Fibroblast of the conjunctiva (primary cell): ENCODE measurements around the gene ZFAND2B.
"Not testable (repeated sequence)": the region's sequence is repeated elsewhere in the genome, so short reads cannot be mapped to it uniquely, and the experiment has no call there.

Experiments used
- DNase-seq: peaks from one replicate; pipeline ENCODE4 v3.0.0-alpha.2; 2010; ENCODE audit warnings: low read depth

The ZFAND2B gene

DNA sequence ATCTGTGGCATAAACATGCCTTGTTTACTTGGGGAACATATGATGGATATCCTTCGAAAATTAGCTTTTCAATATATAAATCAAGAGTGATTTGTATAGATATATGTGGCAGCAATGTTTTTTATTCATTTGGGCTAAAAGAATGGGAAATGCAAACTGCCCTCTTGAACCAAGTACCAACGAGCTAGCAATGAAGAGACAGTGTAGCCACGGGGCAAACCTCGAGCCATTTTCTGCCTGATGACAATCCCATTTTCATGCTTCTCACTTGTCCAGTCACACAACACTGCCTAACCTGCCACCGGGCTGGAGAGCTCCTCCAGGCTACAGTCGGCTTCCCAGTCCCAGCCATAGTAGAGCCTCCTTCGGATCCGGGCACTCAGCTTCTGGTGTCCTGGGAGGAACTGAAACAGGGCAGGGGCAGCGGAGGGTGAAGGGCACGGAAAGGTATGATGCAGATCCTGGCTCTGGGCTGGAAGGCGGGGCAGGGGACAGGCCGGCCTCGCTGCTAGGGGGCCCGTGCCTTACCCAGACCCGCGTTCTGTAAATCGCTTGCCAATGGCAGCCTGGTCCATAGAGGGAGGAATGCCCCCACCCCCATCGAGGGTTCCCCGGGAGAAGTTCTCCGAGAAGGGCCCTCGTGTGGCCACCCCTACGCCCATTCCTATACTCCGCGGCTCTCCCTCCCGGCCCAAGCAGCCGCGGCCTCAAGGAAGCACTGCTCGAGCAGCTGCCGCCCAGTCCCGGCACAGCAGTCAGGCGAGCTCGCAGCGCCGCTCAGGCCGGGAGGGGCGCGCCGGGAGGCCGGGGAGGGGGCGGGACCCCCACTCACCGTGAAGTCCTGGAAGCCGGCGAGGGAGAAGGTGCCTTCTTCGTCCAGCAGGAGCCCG lies 30.4 kb upstream of the ZFAND2B start:
- DNase-seq: no peak

DNA sequence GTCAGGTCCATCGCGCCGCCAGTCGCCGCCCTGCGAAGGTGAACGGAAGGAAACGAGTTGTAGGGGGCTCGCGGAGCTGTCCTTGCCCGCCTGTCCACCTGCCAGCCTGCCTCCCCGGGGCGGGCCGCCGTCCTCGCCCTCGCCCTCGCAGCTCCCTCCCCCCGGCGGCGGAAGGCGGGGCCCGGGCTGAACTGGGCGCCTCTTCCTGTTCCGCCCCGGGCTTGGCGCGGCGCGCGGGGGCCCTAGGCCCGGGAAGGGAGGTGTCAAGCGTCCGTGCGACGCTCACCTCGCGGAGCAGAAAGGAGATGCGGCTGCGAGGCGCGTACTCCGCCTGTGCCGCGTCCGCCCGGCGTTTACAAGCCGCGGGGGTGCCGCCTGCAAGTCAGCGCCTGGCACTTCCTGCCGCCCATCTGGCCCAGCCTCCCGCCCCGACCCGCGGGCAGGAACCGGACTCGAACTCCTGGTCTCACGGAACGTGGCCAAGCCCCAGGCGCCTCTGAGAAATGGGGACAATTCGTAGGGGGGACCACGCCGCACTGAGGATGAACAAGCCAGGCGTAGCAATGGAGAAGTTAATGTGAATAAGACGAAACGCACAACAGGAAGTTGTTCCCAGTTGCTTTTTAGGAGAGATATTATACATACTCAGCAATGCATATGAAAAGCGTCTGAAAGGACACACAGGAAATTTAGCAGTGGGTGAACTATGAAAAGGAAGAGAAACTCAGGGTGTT lies 29.6 kb upstream of the ZFAND2B start, which contains the start of gene CNPPD1:
CNPPD1 (minus strand) TSS at position 108 of the 734 bp plus-strand sequence; CDS start at position 11, 97 bp downstream.
- peak; percentile 59 for DNase-seq

DNA sequence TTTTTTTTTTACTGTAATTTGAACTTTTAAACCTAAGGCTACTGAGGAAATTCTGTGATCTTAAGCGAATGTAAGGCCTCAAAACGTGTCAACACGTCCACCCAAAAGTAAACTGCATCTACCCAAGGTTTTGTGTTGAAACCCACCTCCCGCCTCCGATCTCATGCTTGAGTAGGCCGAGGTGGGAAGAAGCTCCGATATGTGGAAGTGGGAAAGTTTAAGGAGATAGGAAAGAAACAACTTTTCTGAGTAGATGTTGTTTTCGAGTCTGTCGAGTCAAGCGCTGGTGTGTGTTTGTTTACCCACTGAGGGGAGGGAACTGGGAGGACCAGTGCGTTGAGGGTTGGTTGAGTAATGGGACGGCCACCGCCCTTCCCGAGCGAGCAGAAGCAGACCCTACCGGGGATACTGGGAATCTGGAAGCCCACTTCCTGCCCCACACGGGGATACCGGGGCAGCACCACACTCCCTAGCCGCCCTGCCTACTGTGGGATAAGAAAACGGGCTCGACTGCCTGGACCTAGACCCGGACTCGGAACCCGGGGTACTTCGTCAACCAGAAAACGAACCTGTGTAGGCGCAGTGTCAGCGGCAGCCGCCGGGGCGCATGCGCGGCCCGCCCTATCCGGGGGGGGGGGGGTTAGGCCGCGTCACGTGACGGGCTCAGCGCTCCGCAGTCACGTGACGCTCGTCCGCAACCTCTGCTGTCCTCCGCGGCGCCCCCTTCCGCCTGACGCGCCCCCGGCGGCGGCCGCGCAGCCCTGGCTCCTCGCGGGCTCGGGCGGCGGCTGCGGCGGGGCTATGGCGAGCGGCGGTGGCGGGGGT lies 28.8 kb upstream of the ZFAND2B start, which contains the start of gene RETREG2:
RETREG2 (plus strand) TSS at position 724 of the 825 bp plus-strand sequence; CDS start at position 802, 78 bp downstream.
- DNase-seq: peak; percentile 87

DNA sequence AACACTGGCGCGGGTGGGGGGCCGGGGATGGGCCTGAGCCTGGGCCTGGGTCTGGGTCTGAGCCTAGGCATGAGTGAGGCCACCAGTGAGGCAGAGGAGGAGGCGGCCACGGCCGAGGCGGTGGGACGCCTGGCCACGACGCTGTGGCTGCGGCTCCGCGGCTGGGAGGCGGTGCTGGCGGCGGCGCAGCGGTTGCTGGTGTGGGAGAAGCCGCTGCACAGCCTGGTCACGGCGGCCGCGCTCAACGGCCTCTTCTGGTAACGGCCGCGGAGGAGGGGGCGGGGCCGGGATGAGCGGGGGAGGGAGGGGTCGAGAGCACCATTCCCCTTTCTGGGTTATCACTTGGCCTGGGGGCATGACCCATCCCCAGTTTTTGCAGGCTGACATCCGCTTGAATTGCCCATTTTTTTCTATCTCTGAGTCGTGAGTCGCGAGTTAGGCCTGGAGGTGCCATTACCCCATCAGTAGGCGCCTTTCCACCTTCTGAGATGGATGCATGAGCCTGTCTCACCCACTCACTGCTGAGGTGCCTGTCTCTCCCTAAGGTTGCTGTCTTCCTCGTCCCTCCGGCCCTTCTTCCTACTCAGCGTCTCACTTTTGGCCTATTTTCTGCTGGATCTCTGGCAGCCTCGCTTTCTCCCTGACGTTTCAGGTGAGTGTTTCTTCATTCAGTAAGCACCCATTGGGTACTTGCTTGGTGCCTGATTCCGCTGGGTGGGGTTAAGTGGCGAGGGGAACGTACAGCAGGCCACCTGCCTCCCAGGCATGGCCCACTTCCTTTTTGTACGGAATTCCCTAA lies 28.0 kb upstream of the ZFAND2B start:
- no peak for DNase-seq

DNA sequence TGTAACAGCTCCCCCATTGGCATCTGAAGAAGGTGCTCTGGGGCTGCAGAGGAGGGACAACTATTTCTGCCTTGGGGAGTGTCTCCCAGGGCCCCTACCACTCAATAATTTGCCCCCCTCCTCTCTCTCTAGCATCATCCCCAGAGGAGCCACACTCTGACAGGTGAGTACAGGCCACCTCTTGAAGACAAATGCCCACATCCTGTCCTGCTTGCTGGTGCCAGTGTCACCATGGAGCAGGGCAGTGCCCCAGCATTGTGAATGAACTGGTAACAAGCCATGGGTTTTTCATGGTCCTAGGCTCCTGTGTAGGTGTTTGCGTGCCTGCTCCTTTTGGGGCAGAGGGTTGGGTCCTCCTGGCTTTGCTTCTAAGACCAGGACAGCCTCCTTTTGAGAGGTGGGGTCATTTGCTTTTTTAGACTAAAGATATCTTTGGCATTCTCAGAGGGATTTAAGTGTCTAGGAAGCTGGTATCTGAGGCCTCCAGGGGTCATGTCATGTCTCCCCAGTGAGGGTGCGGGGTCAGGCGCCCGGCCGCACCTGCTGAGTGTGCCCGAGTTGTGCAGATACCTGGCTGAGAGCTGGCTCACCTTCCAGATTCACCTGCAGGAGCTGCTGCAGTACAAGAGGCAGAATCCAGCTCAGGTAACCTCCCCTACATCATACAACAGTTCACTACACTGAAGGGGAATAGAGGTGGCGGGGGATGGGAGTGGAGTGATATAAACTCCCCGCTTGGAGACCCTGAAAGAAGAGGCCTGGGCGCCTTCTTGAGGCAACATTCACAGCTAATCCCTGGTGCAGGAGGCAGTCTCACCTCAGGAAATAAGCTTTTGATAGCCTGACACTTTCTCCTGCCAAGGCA lies 26.7 kb upstream of the ZFAND2B start:
- DNase-seq: no peak

DNA sequence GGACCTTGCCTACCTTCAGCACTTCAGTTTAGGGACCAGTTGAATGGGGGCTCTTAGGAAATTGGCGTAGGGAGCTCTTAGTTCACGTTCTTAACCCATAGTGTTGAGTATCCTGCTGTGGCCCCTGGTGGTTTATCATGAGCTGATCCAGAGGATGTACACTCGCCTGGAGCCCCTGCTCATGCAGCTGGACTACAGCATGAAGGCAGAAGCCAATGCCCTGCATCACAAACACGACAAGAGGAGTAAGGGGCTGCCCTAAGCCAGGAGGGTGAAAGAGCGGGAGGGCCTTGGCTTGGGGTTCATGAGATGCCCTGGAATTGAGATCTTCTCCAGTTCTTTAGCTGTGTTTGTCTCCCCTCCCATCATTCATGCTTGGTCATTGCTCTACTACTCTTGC lies 25.6 kb upstream of the ZFAND2B start:
- DNase-seq: no peak

DNA sequence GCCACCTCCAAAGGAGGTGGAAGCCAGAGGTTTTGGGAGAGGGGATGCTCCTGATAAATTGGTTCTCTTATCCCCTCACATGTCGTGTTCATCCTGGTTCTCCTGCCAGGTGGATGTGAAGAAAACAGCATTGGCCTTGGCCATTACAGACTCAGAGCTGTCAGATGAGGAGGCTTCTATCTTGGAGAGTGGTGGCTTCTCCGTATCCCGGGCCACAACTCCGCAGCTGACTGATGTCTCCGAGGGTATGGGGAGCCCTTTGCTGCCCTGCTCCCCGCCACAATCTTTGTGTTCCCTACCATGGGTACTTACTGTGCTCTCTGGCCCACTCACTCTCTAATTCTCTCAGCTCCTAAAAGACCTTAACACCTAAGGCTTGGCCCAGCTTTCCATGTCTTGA lies 25.1 kb upstream of the ZFAND2B start:
- no peak for DNase-seq

DNA sequence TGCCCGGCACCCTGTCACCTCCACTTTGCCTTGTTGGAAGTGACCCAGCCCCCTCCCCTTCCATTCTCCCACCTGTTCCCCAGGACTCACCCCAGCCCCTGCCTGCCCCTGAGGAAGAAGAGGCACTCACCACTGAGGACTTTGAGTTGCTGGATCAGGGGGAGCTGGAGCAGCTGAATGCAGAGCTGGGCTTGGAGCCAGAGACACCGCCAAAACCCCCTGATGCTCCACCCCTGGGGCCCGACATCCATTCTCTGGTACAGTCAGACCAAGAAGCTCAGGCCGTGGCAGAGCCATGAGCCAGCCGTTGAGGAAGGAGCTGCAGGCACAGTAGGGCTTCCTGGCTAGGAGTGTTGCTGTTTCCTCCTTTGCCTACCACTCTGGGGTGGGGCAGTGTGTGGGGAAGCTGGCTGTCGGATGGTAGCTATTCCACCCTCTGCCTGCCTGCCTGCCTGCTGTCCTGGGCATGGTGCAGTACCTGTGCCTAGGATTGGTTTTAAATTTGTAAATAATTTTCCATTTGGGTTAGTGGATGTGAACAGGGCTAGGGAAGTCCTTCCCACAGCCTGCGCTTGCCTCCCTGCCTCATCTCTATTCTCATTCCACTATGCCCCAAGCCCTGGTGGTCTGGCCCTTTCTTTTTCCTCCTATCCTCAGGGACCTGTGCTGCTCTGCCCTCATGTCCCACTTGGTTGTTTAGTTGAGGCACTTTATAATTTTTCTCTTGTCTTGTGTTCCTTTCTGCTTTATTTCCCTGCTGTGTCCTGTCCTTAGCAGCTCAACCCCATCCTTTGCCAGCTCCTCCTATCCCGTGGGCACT lies 24.0 kb upstream of the ZFAND2B start:
- DNase-seq: no peak

DNA sequence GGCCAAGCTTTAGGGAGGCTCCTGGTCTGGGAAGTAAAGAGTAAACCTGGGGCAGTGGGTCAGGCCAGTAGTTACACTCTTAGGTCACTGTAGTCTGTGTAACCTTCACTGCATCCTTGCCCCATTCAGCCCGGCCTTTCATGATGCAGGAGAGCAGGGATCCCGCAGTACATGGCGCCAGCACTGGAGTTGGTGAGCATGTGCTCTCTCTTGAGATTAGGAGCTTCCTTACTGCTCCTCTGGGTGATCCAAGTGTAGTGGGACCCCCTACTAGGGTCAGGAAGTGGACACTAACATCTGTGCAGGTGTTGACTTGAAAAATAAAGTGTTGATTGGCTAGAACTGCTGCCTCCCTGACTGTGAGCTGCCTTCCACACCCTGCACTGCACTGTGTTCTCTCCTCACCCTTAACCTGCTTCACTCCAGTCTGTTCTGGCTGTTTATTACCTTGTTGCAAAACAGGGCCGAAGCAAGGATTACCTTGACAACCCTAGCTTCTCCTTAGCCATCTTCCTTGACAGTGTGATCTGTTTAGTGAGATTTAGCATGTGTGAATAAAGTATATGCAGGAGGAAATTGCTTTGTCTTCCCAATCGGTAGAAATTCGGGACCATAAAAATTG lies 23.3 kb upstream of the ZFAND2B start:
- no peak for DNase-seq

DNA sequence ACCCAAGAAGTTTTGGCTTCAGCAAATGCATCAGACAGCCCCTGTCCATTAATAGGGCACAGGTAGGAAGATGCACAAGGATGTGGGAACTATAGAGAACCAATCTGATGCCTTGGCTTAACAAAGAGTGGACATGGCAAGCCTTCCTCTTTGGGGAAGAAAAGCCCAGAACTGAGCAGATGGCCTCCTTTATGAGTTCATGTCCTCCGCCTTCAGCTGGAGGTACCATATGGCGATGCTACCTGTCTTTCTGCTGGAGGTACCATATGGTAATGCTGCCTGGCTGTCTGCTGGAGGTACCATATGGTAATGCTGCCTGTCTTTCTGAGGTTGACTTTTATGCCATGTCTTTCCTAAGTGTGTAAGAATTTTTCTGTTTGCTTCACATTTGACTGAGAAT lies 22.5 kb upstream of the ZFAND2B start:
- no peak for DNase-seq

DNA sequence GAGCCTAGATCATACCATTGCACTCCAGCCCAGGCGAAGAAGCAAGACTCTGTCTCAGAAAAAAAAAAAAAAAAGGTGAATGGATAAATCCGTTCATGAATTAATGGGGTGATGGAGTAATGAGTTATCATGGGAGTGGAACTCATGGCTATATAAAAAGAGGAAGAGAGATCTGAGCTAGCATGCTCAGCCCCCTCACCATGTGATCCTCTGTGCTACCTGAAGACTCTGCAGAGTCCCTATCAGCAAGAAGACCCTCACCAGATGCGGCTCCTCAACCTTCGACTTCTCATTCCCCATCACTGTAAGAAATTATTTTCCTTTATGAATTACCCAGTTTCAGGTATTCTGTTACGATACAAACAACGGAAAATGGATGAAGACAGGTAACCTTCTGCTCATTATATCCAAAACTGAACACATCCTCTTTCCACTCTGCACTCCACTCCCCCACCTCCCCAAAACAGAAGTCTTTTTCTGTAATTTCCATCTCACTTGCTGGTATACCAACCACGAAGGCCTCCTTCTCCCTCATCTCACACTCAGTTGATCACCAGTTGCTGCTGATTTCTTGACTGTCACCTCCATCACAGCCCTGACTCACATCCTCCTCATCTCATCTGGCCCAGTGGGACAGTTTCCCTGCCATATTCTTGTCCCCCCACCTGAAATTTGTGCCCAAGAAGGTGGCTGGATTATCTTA lies 19.7 kb upstream of the ZFAND2B start:
- no peak for DNase-seq

DNA sequence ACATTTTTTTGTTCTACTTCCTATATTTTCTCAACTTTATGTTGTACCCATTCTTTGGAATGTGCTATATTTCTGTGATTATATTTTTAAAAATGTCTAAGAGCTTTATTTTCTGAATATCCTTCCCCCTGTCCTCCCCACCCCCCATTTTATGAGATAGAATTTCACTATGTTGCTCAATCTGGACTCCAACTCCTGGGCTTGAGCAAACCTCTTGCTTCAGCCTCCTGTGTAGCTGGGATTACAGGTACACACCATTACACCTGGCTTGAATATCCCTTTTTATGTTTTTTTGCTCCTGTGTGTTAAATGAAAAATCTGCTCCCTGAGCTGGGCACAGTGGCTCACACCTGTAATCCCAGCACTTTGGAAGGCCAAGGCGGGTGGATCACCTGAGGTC lies 9.2 kb upstream of the ZFAND2B start:
- DNase-seq: no peak

DNA sequence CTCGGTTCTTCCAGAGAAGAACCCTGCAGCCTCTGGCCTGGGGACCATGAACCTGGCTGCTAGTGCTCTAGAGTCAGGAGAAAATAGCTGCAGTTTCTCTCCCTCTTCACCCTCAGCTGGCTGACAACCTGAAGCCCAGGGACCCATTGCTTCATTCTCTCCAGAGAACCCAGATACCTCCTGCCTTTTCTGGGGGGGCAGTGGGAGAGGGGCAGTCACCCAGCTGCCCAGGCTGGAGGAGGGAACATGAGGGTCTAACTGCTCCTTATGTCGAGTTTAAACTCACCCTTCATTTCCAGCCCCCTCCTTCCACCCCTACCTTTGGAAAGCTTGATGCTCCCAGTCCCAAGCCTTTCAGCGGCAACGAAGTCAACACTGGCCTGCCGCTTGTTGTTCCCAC lies 7.6 kb upstream of the ZFAND2B start:
- DNase-seq: no peak

DNA sequence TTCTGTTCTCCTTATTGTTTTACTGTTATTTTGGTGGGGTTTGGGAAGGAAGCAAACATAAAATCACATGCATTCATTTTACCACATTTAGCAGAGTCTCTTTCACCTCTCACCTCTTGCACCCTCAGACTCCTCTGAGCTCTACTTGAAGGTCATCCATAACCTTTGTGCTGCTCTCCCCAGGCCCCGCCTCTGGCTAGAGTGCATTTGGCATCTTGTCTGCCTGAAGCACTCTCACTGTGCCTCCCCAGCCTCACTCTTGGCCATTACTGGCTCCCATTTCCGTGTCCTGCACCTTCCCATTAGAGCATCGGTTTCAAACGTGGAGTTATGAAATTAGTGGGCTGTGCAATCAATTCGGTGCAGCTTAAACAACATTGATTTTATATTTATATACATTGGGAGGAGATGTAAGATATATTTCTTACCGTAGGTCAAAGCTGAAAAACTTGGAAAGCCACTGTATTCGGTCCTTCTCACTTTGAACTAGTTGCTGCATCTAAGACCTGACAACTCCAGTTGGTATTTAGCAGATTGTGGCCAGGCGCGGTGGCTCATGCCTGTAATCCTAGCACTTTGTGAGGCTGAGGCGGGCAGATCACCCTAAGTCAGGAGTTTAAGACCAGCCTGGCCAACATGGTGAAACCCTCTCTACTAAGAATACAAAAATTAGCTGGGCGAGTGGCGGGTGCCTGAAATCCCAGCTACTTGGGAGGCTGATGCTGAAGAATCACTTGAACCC lies 6.9 kb upstream of the ZFAND2B start:
- no peak for DNase-seq

DNA sequence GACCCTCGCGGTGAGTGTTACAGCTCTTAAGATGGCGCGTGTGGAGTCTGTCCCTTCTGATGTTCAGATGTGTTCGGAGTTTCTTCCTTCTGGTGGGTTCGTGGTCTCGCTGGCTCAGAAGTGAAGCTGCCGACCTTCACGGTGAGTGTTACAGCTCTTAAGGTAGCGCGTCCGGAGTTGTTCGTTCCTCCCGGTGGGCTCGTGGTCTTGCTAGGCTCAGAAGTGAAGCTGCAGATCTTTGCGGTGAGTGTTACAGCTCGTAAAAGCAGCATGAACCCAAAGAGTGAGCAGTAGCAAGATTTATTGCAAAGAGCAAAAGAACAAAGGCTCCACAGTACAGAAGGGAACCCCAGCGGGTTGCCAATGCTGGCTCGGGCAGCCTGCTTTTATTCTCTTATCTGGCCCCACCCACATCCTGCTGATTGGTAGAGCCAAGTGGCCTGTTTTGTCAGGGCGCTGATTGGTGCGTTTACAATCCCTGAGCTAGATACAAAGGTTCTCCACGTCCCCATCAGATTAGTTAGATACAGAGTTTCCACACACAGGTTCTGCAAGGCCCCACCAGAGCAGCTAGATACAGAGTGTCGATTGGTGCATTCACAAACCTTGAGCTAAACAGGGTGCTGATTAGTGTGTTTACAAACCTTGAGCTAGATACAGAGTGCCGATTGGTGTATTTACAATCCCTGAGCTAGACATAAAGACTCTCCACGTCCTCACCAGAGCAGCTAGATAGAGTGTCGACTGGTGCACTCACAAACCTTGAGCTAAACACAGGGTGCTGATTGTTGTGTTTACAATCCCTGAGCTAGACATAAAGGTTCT lies 5.9 kb upstream of the ZFAND2B start:
- DNase-seq: not testable (repeated sequence)

DNA sequence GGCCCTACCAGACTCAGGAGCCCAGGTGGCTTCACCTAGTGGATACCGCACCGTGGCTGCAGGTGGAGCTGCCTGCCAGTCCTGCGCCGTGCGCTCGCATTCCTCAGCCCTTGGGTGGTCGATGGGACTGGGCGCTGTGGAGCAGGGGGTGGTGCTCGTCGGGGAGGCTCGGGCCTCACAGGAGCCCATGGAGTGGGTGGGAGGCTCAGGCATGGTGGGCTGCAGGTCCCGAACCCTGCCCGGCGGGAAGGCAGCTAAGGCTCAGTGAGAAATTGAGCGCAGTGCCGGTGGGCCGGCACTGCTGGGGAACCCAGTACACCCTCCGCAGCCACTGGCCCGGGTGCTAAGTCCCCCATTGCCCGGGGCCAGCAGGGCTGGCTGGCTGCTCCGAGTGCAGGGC lies 5.3 kb upstream of the ZFAND2B start:
- DNase-seq: not testable (repeated sequence)
